H1 (cell line): ENCODE results near the gene CORO7. TPM values are rescaled to one million over a fixed set of nuclear protein-coding genes. Genes with fewer than 3 reads are reported as not detected.

Experiments
- HDAC2 ChIP-seq, 2 experiments: fragments of 300-600 bp in 1 of 2; sonication (generic) in 1 of 2; IDR thresholded peaks; 2 replicates each; pipeline ENCODE4 v1.6.1; 2011 to 2012; ENCODE audit warnings: low read depth in 2 of 2, low read length in 2 of 2, mild to moderate bottlenecking in 2 of 2, moderate library complexity in 2 of 2, borderline replicate concordance in 1 of 2, inconsistent platforms in 1 of 2
- KDM5A ChIP-seq: fragments of 200-600 bp; IDR thresholded peaks from 2 replicates; pipeline ENCODE4 v1.7.1; 2012; ENCODE audit warnings: mild to moderate bottlenecking, low read length, inconsistent platforms, mixed read lengths
- NANOG ChIP-seq: IDR thresholded peaks from 2 replicates; pipeline ENCODE4 v1.6.1; 2011; ENCODE audit warnings: low read length, low read depth, mild to moderate bottlenecking, inconsistent platforms; ENCODE audit not compliant: insufficient read depth, poor library complexity, severe bottlenecking
- POLR2A ChIP-seq, 2 experiments: IDR thresholded peaks; 1 replicate in 1 of 2; 2 replicates in 1 of 2; pipeline ENCODE4 v1.6.1; 2011; ENCODE audit warnings: low read depth in 2 of 2, low read length in 2 of 2, mild to moderate bottlenecking in 2 of 2; ENCODE audit errors: control extremely low read depth in 1 of 2
- RAD21 ChIP-seq, 2 experiments: IDR thresholded peaks in 1 of 2; conservative IDR thresholded peaks in 1 of 2; 2 replicates each; pipeline ENCODE4 v1.6.1; 2011; ENCODE audit warnings: low read depth in 2 of 2, low read length in 2 of 2, improper control_type of control experiment in 1 of 2, inconsistent platforms in 1 of 2, mild to moderate bottlenecking in 1 of 2, moderate library complexity in 1 of 2
- TCF12 ChIP-seq: IDR thresholded peaks from 2 replicates; pipeline ENCODE4 v1.6.1; 2011; ENCODE audit warnings: low read depth, mild to moderate bottlenecking, low read length
- TEAD4 ChIP-seq: IDR thresholded peaks from 2 replicates; pipeline ENCODE4 v1.6.1; 2012; ENCODE audit warnings: low read depth, low read length, inconsistent platforms, mixed read lengths
- polyA plus RNA-seq, 7 experiments: library from polyadenylated mRNA; depleted of rRNA in 3 of 7; stranded (reverse) in 5 of 7; unstranded in 2 of 7; fragments of >200 nt in 5 of 7; fragments of 200-250 nt in 2 of 7; gene quantifications; 1 replicate in 5 of 7; 2 replicates in 1 of 7; 4 replicates in 1 of 7; pipeline versions ENCODE4 v1.2.1 to v1.2.3, GENCODE V29; 2011 to 2013; ENCODE audit warnings: missing spikeins in 2 of 7, mixed read lengths in 2 of 7
- total RNA-seq: library from RNA; stranded (reverse); fragmentation: NEBNext Ultra II Directional; extraction: Animal tissue kit (Norgen Biotek cat#: 25700); gene quantifications from 2 replicates; pipeline ENCODE4 v1.2.1, GENCODE V29; 2021

CORO7 gene
- total and polyA plus RNA-seq, 2 of the 8 experiments (the other 6 are each of a cell fraction or from before 2014, with no cell fraction given), result 25.2 to 29.8 TPM

- TF ChIP-seq RAD21 (IDR thresholded peaks at IDR 0.05 in 1 of 2, conservative IDR thresholded peaks at IDR 0.05 in 1 of 2; ENCODE audit: low read depth in 2 of 2, low read length in 2 of 2) (no peak), KDM5A (no peak), TCF12 (no peak), TEAD4 (no peak), HDAC2 (IDR thresholded peaks at IDR 0.05; ENCODE audit: borderline replicate concordance in 1 of 2, low read depth in 2 of 2, low read length in 2 of 2) (no peak), POLR2A (IDR thresholded peaks at IDR 0.05; ENCODE audit: control extremely low read depth in 1 of 2, low read depth in 2 of 2, low read length in 2 of 2) (no peak), NANOG (no peak)
These were observed 54.5 kb downstream of the CORO7 start (continued) for GRCh38 chr16:4361944-4362311.
